Measurements from ENCODE around the gene SH2B2. TPM values are rescaled to one million over a fixed set of nuclear protein-coding genes. Genes with fewer than 3 reads are reported as not detected.

SH2B2 gene
- total and polyA plus RNA-seq, 10 donors: 13.4 to 36.9 (median 28.9) TPM

- no peaks in the 10 kb centered on the region for H3K9me3 ChIP-seq
- peaks cover 15 to 84% (median 68%) of the 10 kb centered on the region in 6 donors for H3K4me1 ChIP-seq
- H3K36me3 ChIP-seq: peaks cover 0 to 10% (median 0%) of the 10 kb centered on the region in 6 donors
- TF ChIP-seq CTCF (IDR thresholded peaks at IDR 0.05 in 8 of 11, conservative IDR thresholded peaks at IDR 0.05 in 3 of 11) (no peak), POLR2A (IDR thresholded peaks at IDR 0.05) (no peak), POLR2AphosphoS5 (IDR thresholded peaks at IDR 0.05) (no peak)
- WGBS, 5 donors: 30 to 57% (median 40%) methylated on average over 29 to 36 of the region's 36 CpGs
- intact Hi-C loops (cut with DNase I; ENCODE audit: low total_unique reads): no loop called here
- no peak overlapping the region for H3K4me3 ChIP-seq
- peaks cover 0 to 7% (median 0%) of the 10 kb centered on the region in 7 donors for H3K27me3 ChIP-seq (replicated peaks in 1 of 7)
- no peak for DNase-seq
- no peak overlapping the region for H3K27ac ChIP-seq
Observed at GRCh38 chr7:102292813-102293798, 6.4 kb downstream of the SH2B2 start.

GRCh38 chr7:102294589-102294988 lies 7.9 kb downstream of the SH2B2 start:
- DNase-seq: no peak
- H3K27ac ChIP-seq: peak overlapping the region in 1 of 8 donors; percentile 38
- H3K9me3 ChIP-seq: no peaks in the 10 kb centered on the region
- intact Hi-C loops (cut with DNase I; ENCODE audit: low total_unique reads): no loop called here
- no peak overlapping the region for H3K4me3 ChIP-seq
- 84 to 95% (median 88%) methylated on average over 2 to 3 of the region's 3 CpGs for WGBS, 5 donors
- H3K36me3 ChIP-seq: peaks cover 0 to 10% (median 0%) of the 10 kb centered on the region in 6 donors
- peaks cover 0 to 7% (median 0%) of the 10 kb centered on the region in 7 donors for H3K27me3 ChIP-seq (replicated peaks in 1 of 7)
- TF ChIP-seq POLR2A (IDR thresholded peaks at IDR 0.05) (no peak), POLR2AphosphoS5 (IDR thresholded peaks at IDR 0.05) (no peak), CTCF (IDR thresholded peaks at IDR 0.05 in 8 of 11, conservative IDR thresholded peaks at IDR 0.05 in 3 of 11) (no peak)
- H3K4me1 ChIP-seq: peaks cover 9 to 79% (median 55%) of the 10 kb centered on the region in 6 donors

- no peak for TF ChIP-seq CTCF (IDR thresholded peaks at IDR 0.05 in 8 of 11, conservative IDR thresholded peaks at IDR 0.05 in 3 of 11)
- TF ChIP-seq POLR2AphosphoS5 (IDR thresholded peaks at IDR 0.05): no peak
- TF ChIP-seq POLR2A (IDR thresholded peaks at IDR 0.05): no peak
- intact Hi-C loops (cut with DNase I; ENCODE audit: low total_unique reads): no loop called here
Observed at GRCh38 chr7:102295346-102296178, 8.9 kb downstream of the SH2B2 start.

More at GRCh38 chr7:102295346-102296178, 8.9 kb downstream of the SH2B2 start:
- Histone ChIP-seq H3K4me1 (peaks cover 7 to 76% (median 51%) of the 10 kb centered on the region in 6 donors), H3K4me3 (no peak overlapping the region), H3K27ac (peak overlapping the region in 1 of 8 donors; percentile 38), H3K27me3 (replicated peaks in 1 of 7) (peaks cover 0 to 13% (median 0%) of the 10 kb centered on the region in 7 donors), H3K9me3 (no peaks in the 10 kb centered on the region), H3K36me3 (peaks cover 0 to 19% (median 2%) of the 10 kb centered on the region in 6 donors)
- DNase-seq: no peak
- 66 to 75% (median 68%) methylated on average over 11 to 12 of the region's 12 CpGs for WGBS, 5 donors
